Panc1 (cell line): ENCODE results near the gene PC.

Experiments used
- CTCF ChIP-seq: fragments of 450-650 bp; IDR thresholded peaks from 2 replicates; pipeline ENCODE4 v1.5.1; 2017; ENCODE audit warnings: mild to moderate bottlenecking
- POLR2AphosphoS5 ChIP-seq: IDR thresholded peaks from 2 replicates; pipeline ENCODE4 v1.6.1; 2012; ENCODE audit warnings: mild to moderate bottlenecking, low read depth, low read length, moderate library complexity
- REST ChIP-seq, 2 experiments: IDR thresholded peaks; 2 replicates each; pipeline ENCODE4 v1.6.1; 2011 to 2012; ENCODE audit warnings: low read depth in 2 of 2, control low read depth in 1 of 2, low read length in 1 of 2, mild to moderate bottlenecking in 1 of 2, moderate library complexity in 1 of 2; ENCODE audit not compliant: insufficient read depth in 1 of 2
- SIN3A ChIP-seq: IDR thresholded peaks from 2 replicates; pipeline ENCODE4 v1.6.1; 2012; ENCODE audit warnings: low read depth, mild to moderate bottlenecking, low read length, moderate library complexity, borderline replicate concordance; ENCODE audit not compliant: insufficient read depth

- TF ChIP-seq POLR2AphosphoS5 (no peak), CTCF (no peak), SIN3A (no peak), REST (IDR thresholded peaks at IDR 0.05; ENCODE audit: insufficient read depth in 1 of 2, low read depth in 2 of 2, low read length in 1 of 2) (no peak)
Observed at GRCh38 chr11:66851239-66851596, 107.0 kb downstream of the PC start.
